Ectodermal cell (in vitro differentiated cells): ENCODE data around the gene CSNK1D.

Source experiments
- H3K27ac ChIP-seq: 2 replicates; pipeline ENCODE4 v1.7.0; 2013; ENCODE audit warnings: mild to moderate bottlenecking, low read depth, low read length; ENCODE audit not compliant: insufficient read depth, poor library complexity, severe bottlenecking
- H3K27me3 ChIP-seq: 2 replicates; pipeline ENCODE4 v1.7.0; 2013; ENCODE audit warnings: mild to moderate bottlenecking, low read length; ENCODE audit not compliant: insufficient read depth, control insufficient read depth, poor library complexity, severe bottlenecking
- H3K36me3 ChIP-seq: one replicate; pipeline ENCODE4 v1.7.0; 2013; ENCODE audit warnings: low read length; ENCODE audit not compliant: control insufficient read depth, insufficient read depth
- H3K4me1 ChIP-seq: one replicate; pipeline ENCODE4 v1.7.0; 2013; ENCODE audit warnings: low read length; ENCODE audit not compliant: control insufficient read depth, insufficient read depth
- H3K4me3 ChIP-seq: 2 replicates; pipeline ENCODE4 v1.7.0; 2013; ENCODE audit warnings: low read depth, low read length, control low read depth; ENCODE audit not compliant: insufficient read depth
- H3K9me3 ChIP-seq: 2 replicates; pipeline ENCODE4 v1.7.0; 2013; ENCODE audit warnings: mild to moderate bottlenecking, low read length, moderate library complexity; ENCODE audit not compliant: control insufficient read depth
- WGBS, 2 experiments: methylation state at CpG; one replicate each; pipeline ENCODE4 v1.1.7; 2013; ENCODE audit warnings: missing lambda C conversion rate in 2 of 2; 5-methylcytosine and 5-hydroxymethylcytosine counted together

The CSNK1D gene

GRCh38 chr17:82281076-82281475, 7.6 kb upstream of the CSNK1D start:
- Histone ChIP-seq H3K4me3 (no peak overlapping the region), H3K36me3 (no peaks in the 10 kb centered on the region), H3K27me3 (no peaks in the 10 kb centered on the region), H3K27ac (no peak overlapping the region), H3K4me1 (no peaks in the 10 kb centered on the region), H3K9me3 (no peaks in the 10 kb centered on the region)
- WGBS, 2 experiments, result 90 to 92% methylated on average over 7 of the region's 7 CpGs

- no peaks in the 10 kb centered on the region for H3K27me3 ChIP-seq
- H3K27ac ChIP-seq, result no peak overlapping the region
- no peaks in the 10 kb centered on the region for H3K9me3 ChIP-seq
- H3K4me3 ChIP-seq, result no peak overlapping the region
- H3K36me3 ChIP-seq, result no peaks in the 10 kb centered on the region
- no peaks in the 10 kb centered on the region for H3K4me1 ChIP-seq
- 89 to 95% methylated on average over 8 of the region's 8 CpGs for WGBS, 2 experiments
These were observed 7.0 kb upstream of the CSNK1D start for GRCh38 chr17:82280537-82280936.

- peaks cover 7% of the 10 kb centered on the region for H3K27me3 ChIP-seq
These were observed 5.4 kb upstream of the CSNK1D start for GRCh38 chr17:82278786-82279391.

GRCh38 chr17:82278308-82278707, 4.8 kb upstream of the CSNK1D start:
- H3K27me3 ChIP-seq, result peaks cover 8% of the 10 kb centered on the region
- H3K9me3 ChIP-seq, result no peaks in the 10 kb centered on the region
- no peaks in the 10 kb centered on the region for H3K36me3 ChIP-seq
- H3K4me1 ChIP-seq, result no peaks in the 10 kb centered on the region
- H3K27ac ChIP-seq, result no peak overlapping the region
- WGBS, 2 experiments, result 89 to 91% methylated on average over 9 of the region's 9 CpGs
- no peak overlapping the region for H3K4me3 ChIP-seq

More at GRCh38 chr17:82278786-82279391, 5.4 kb upstream of the CSNK1D start:
- Histone ChIP-seq H3K36me3 (no peaks in the 10 kb centered on the region), H3K27ac (no peak overlapping the region), H3K9me3 (no peaks in the 10 kb centered on the region), H3K4me1 (no peaks in the 10 kb centered on the region), H3K4me3 (no peak overlapping the region)
- 73 to 74% methylated on average over 16 of the region's 16 CpGs for WGBS, 2 experiments

GRCh38 chr17:82277851-82278250, 4.4 kb upstream of the CSNK1D start:
- no peaks in the 10 kb centered on the region for H3K4me1 ChIP-seq
- H3K4me3 ChIP-seq, result no peak overlapping the region
- H3K36me3 ChIP-seq, result no peaks in the 10 kb centered on the region
- peaks cover 8% of the 10 kb centered on the region for H3K27me3 ChIP-seq
- H3K27ac ChIP-seq, result no peak overlapping the region
- WGBS, 2 experiments, result 85 to 90% methylated on average over 12 of the region's 12 CpGs
- H3K9me3 ChIP-seq, result no peaks in the 10 kb centered on the region

- Histone ChIP-seq H3K9me3 (no peaks in the 10 kb centered on the region), H3K4me3 (no peak overlapping the region), H3K27me3 (peaks cover 8% of the 10 kb centered on the region), H3K27ac (no peak overlapping the region), H3K4me1 (peaks cover 5% of the 10 kb centered on the region), H3K36me3 (no peaks in the 10 kb centered on the region)
- 83 to 91% methylated on average over 5 of the region's 5 CpGs for WGBS, 2 experiments
These were observed 3.4 kb upstream of the CSNK1D start for GRCh38 chr17:82276938-82277337.

GRCh38 chr17:82275326-82275725, 1.8 kb upstream of the CSNK1D start:
- H3K36me3 ChIP-seq, result peaks cover 7% of the 10 kb centered on the region
- WGBS, 2 experiments, result 91 to 93% methylated on average over 14 of the region's 14 CpGs
- H3K4me1 ChIP-seq, result peaks cover 6% of the 10 kb centered on the region
- peaks cover 8% of the 10 kb centered on the region for H3K27me3 ChIP-seq
- no peak overlapping the region for H3K4me3 ChIP-seq
- no peak overlapping the region for H3K27ac ChIP-seq
- H3K9me3 ChIP-seq, result no peaks in the 10 kb centered on the region

- Histone ChIP-seq H3K27ac (no peak overlapping the region), H3K4me1 (peaks cover 9% of the 10 kb centered on the region), H3K9me3 (no peaks in the 10 kb centered on the region), H3K27me3 (peaks cover 8% of the 10 kb centered on the region), H3K36me3 (peaks cover 7% of the 10 kb centered on the region), H3K4me3 (peak overlapping the region; percentile 91)
- 89 to 90% methylated on average over 27 of the region's 27 CpGs for WGBS, 2 experiments
These were observed 877 bp upstream of the CSNK1D start for GRCh38 chr17:82274134-82275020.

GRCh38 chr17:82272495-82273326, 789 bp downstream of the CSNK1D start:
- 0% methylated on average over 47 to 52 of the region's 57 CpGs for WGBS, 2 experiments
- Histone ChIP-seq H3K4me1 (peaks cover 9% of the 10 kb centered on the region), H3K27me3 (peaks cover 8% of the 10 kb centered on the region), H3K36me3 (peaks cover 15% of the 10 kb centered on the region), H3K9me3 (no peaks in the 10 kb centered on the region), H3K4me3 (peak overlapping the region; percentile 91), H3K27ac (peak overlapping the region; percentile 100)

GRCh38 chr17:82271401-82271800, 2.1 kb downstream of the CSNK1D start:
- Histone ChIP-seq H3K27me3 (peaks cover 8% of the 10 kb centered on the region), H3K4me1 (peaks cover 9% of the 10 kb centered on the region), H3K9me3 (no peaks in the 10 kb centered on the region), H3K27ac (no peak overlapping the region), H3K36me3 (peaks cover 16% of the 10 kb centered on the region), H3K4me3 (peak overlapping the region; percentile 91)
- 96 to 98% methylated on average over 6 of the region's 6 CpGs for WGBS, 2 experiments
